ENCODE data around the gene GNL3L. TPM values are rescaled to one million over a fixed set of nuclear protein-coding genes. Genes with fewer than 3 reads are reported as not detected.
A peak's percentile ranks its signal among the peaks of the same experiment; 100 is the strongest.
"Not testable (repeated sequence)": the region's sequence is repeated elsewhere in the genome, so short reads cannot be mapped to it uniquely, and the experiment has no call there.

The GNL3L gene
- total and polyA plus RNA-seq, 2 experiments from 2014 or later: 9.2 to 30.3 TPM

- in situ Hi-C loops (cut with MboI): no loop called here
- peaks cover 53% of the 10 kb centered on the region for H3K79me2 ChIP-seq (ENCODE audit: insufficient read depth)
- WGBS, 2 experiments (ENCODE audit: low coverage in 1 of 2, low lambda C conversion rate in 2 of 2, missing lambda C conversion rate in 2 of 2): 0 to 2% methylated on average over 19 of the region's 22 CpGs
- TF ChIP-seq EZH2 (IDR thresholded peaks at IDR 0.05; ENCODE audit: insufficient read depth, poor library complexity, severe bottlenecking): no peak
- TF ChIP-seq EZH2phosphoT487 (IDR thresholded peaks at IDR 0.05; ENCODE audit: insufficient read depth, low read depth): no peak
- no peaks in the 10 kb centered on the region for H3K36me3 ChIP-seq (ENCODE audit: low read depth)
- peak overlapping the region; percentile 96 for H3K4me3 ChIP-seq
- H3K27ac ChIP-seq: peak overlapping the region; percentile 55
- H3K4me1 ChIP-seq (ENCODE audit: insufficient read depth): peaks cover 5% of the 10 kb centered on the region; the same call in 1 of the 2 replicates
- peak overlapping the region; percentile 93 for H3K9ac ChIP-seq
- DNase-seq: peak; percentile 19
- H3K9me3 ChIP-seq (ENCODE audit: low read depth): no peaks in the 10 kb centered on the region
- no peaks in the 10 kb centered on the region for H3F3A ChIP-seq (ENCODE audit: insufficient read depth)
- H3K9me2 ChIP-seq (ENCODE audit: insufficient read depth): no peaks in the 10 kb centered on the region
- H3K4me2 ChIP-seq (ENCODE audit: unreplicated experiment): peak overlapping the region; percentile 76
- H3K27me3 ChIP-seq (replicated peaks; ENCODE audit: insufficient read depth): no peaks in the 10 kb centered on the region
- peak overlapping the region; percentile 96 for H2AFZ ChIP-seq
- H4K20me1 ChIP-seq (ENCODE audit: insufficient read depth): no peaks in the 10 kb centered on the region
Observed at GRCh38 chrX:54530357-54530900, 410 bp downstream of the GNL3L start.

DNA sequence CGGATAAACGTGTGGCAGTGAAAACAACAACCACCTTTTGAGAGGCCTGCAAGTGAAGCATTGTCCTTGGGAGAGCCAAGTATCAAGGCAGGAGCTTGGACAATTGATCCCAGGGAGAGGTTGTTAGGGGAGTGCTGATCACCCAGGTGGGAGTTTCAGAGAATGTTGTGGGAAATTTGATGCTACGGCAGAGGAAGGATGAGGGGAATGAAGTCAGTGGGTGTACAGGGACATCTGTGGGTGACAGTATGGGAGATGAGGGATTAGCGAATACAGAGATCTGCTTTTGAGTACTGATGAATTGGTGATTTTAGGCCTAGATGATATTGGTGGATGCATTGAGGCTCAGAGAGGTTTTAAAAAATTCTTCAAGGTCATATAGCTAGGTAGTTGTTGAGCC, 4.3 kb downstream of the GNL3L start:
- Histone ChIP-seq H3K79me2 (ENCODE audit: insufficient read depth) (peaks cover 71% of the 10 kb centered on the region), H2AFZ (no peak overlapping the region), H3K9me2 (ENCODE audit: insufficient read depth) (no peaks in the 10 kb centered on the region), H3K9ac (no peak overlapping the region), H3K27me3 (replicated peaks; ENCODE audit: insufficient read depth) (no peaks in the 10 kb centered on the region), H3K27ac (no peak overlapping the region), H3F3A (ENCODE audit: insufficient read depth) (no peaks in the 10 kb centered on the region), H4K20me1 (ENCODE audit: insufficient read depth) (no peaks in the 10 kb centered on the region), H3K9me3 (ENCODE audit: low read depth) (no peaks in the 10 kb centered on the region), H3K4me3 (no peak overlapping the region), H3K36me3 (ENCODE audit: low read depth) (peaks cover 3% of the 10 kb centered on the region; the same call in 1 of the 2 replicates), H3K4me2 (ENCODE audit: unreplicated experiment) (no peak overlapping the region), H3K4me1 (ENCODE audit: insufficient read depth) (peaks cover 2% of the 10 kb centered on the region; the same call in 1 of the 2 replicates)
- DNase-seq: no peak
- 67 to 76% methylated on average over 4 of the region's 4 CpGs for WGBS, 2 experiments (ENCODE audit: low coverage in 1 of 2, low lambda C conversion rate in 2 of 2, missing lambda C conversion rate in 2 of 2)
- in situ Hi-C loops (cut with MboI): no loop called here
- TF ChIP-seq EZH2phosphoT487 (IDR thresholded peaks at IDR 0.05; ENCODE audit: insufficient read depth, low read depth) (no peak), EZH2 (IDR thresholded peaks at IDR 0.05; ENCODE audit: insufficient read depth, poor library complexity, severe bottlenecking) (no peak)

- TF ChIP-seq EZH2 (IDR thresholded peaks at IDR 0.05; ENCODE audit: insufficient read depth, poor library complexity, severe bottlenecking): no peak
- TF ChIP-seq EZH2phosphoT487 (IDR thresholded peaks at IDR 0.05; ENCODE audit: insufficient read depth, low read depth): no peak
- in situ Hi-C loops (cut with MboI): no loop called here
- DNase-seq: peak; percentile 70
- Histone ChIP-seq H3K79me2 (ENCODE audit: insufficient read depth) (peaks cover 20% of the 10 kb centered on the region), H3K27me3 (replicated peaks; ENCODE audit: insufficient read depth) (no peaks in the 10 kb centered on the region), H2AFZ (no peak overlapping the region), H3F3A (ENCODE audit: insufficient read depth) (no peaks in the 10 kb centered on the region), H3K9ac (no peak overlapping the region), H3K27ac (0 out of 2 replicates have a peak overlapping the region, but pooled peaks have one; percentile 12), H3K36me3 (ENCODE audit: low read depth) (peaks cover 3% of the 10 kb centered on the region; the same call in 1 of the 2 replicates), H3K4me3 (no peak overlapping the region), H3K9me2 (ENCODE audit: insufficient read depth) (no peaks in the 10 kb centered on the region), H4K20me1 (ENCODE audit: insufficient read depth) (no peaks in the 10 kb centered on the region), H3K4me2 (ENCODE audit: unreplicated experiment) (no peak overlapping the region), H3K4me1 (ENCODE audit: insufficient read depth) (no peaks in the 10 kb centered on the region), H3K9me3 (ENCODE audit: low read depth) (no peaks in the 10 kb centered on the region)
- 71 to 75% methylated on average over 3 to 4 of the region's 4 CpGs for WGBS, 2 experiments (ENCODE audit: low coverage in 1 of 2, low lambda C conversion rate in 2 of 2, missing lambda C conversion rate in 2 of 2)
Observed at GRCh38 chrX:54540289-54540688, 10.3 kb downstream of the GNL3L start.

DNA sequence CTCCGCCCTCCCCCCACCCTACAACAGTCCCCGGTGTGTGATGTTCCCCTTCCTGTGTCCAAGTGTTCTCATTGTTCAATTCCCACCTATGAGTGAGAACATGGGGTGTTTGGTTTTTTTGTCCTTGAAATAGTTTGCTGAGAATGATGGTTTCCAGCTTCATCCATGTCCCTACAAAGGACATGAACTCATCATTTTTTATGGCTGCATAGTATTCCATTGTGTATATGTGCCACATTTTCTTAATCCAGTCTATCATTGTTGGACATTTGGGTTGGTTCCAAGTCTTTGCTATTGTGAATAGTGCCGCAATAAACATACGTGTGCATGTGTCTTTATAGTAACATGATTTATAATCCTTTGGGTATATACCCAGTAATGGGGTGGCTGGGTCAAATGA, 12.2 kb downstream of the GNL3L start:
- H3K4me1 ChIP-seq (ENCODE audit: insufficient read depth); H3K9me2 ChIP-seq (ENCODE audit: insufficient read depth); H3K4me2 ChIP-seq (ENCODE audit: unreplicated experiment); H2AFZ ChIP-seq; H3K27ac ChIP-seq; H3F3A ChIP-seq (ENCODE audit: insufficient read depth); DNase-seq; in situ Hi-C loops (cut with MboI); H3K4me3 ChIP-seq; H3K27me3 ChIP-seq (replicated peaks; ENCODE audit: insufficient read depth); H3K9ac ChIP-seq; H3K9me3 ChIP-seq (ENCODE audit: low read depth); H3K36me3 ChIP-seq (ENCODE audit: low read depth); H3K79me2 ChIP-seq (ENCODE audit: insufficient read depth); H4K20me1 ChIP-seq (ENCODE audit: insufficient read depth): not testable (repeated sequence)
- WGBS, 2 experiments (ENCODE audit: low coverage in 1 of 2, low lambda C conversion rate in 2 of 2, missing lambda C conversion rate in 2 of 2): 100% methylated on average over 4 of the region's 4 CpGs; no CpG with 5 or more reads in 1 of the 2 experiments

DNA sequence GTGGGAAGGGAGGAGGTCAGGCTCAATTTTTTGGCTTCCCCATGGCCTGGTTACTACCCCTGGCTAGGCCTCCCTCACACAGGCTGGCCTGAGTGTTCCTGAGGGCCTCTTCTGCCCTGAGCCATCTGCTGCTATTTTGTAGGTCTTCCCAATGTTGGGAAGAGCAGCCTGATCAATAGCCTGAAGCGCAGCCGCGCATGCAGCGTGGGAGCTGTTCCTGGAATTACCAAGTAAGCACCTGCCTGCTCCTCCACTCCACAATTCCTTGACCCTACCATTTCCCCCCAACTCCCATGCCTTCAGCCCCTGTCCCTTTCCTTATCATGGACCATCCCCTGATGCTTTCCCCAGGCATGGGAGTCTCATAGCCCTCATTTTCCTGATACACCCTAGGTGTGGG, 20.8 kb downstream of the GNL3L start:
- in situ Hi-C loops (cut with MboI): no loop called here
- WGBS, 2 experiments (ENCODE audit: low coverage in 1 of 2, low lambda C conversion rate in 2 of 2, missing lambda C conversion rate in 2 of 2): 96% methylated on average over 4 of the region's 4 CpGs; no CpG with 5 or more reads in 1 of the 2 experiments
- DNase-seq: no peak

More for the DNA sequence above, 20.8 kb downstream of the GNL3L start:
- no peaks in the 10 kb centered on the region for H3K9me2 ChIP-seq (ENCODE audit: insufficient read depth)
- H3K27me3 ChIP-seq (replicated peaks; ENCODE audit: insufficient read depth): no peaks in the 10 kb centered on the region
- H3K79me2 ChIP-seq (ENCODE audit: insufficient read depth): no peaks in the 10 kb centered on the region
- no peaks in the 10 kb centered on the region for H4K20me1 ChIP-seq (ENCODE audit: insufficient read depth)
- TF ChIP-seq EZH2 (IDR thresholded peaks at IDR 0.05; ENCODE audit: insufficient read depth, poor library complexity, severe bottlenecking) (no peak), EZH2phosphoT487 (IDR thresholded peaks at IDR 0.05; ENCODE audit: insufficient read depth, low read depth) (no peak)
- no peak overlapping the region for H3K9ac ChIP-seq
- no peaks in the 10 kb centered on the region for H3F3A ChIP-seq (ENCODE audit: insufficient read depth)
- H3K4me1 ChIP-seq (ENCODE audit: insufficient read depth): no peaks in the 10 kb centered on the region
- H3K9me3 ChIP-seq (ENCODE audit: low read depth): no peaks in the 10 kb centered on the region
- no peak overlapping the region for H3K4me3 ChIP-seq
- no peaks in the 10 kb centered on the region for H3K36me3 ChIP-seq (ENCODE audit: low read depth)
- H3K4me2 ChIP-seq (ENCODE audit: unreplicated experiment): no peak overlapping the region
- H2AFZ ChIP-seq: no peak overlapping the region
- no peak overlapping the region for H3K27ac ChIP-seq

Measured in GM23248 (cell line).